Measurements from ENCODE around the gene EPS8L3.

Gene EPS8L3

DNA sequence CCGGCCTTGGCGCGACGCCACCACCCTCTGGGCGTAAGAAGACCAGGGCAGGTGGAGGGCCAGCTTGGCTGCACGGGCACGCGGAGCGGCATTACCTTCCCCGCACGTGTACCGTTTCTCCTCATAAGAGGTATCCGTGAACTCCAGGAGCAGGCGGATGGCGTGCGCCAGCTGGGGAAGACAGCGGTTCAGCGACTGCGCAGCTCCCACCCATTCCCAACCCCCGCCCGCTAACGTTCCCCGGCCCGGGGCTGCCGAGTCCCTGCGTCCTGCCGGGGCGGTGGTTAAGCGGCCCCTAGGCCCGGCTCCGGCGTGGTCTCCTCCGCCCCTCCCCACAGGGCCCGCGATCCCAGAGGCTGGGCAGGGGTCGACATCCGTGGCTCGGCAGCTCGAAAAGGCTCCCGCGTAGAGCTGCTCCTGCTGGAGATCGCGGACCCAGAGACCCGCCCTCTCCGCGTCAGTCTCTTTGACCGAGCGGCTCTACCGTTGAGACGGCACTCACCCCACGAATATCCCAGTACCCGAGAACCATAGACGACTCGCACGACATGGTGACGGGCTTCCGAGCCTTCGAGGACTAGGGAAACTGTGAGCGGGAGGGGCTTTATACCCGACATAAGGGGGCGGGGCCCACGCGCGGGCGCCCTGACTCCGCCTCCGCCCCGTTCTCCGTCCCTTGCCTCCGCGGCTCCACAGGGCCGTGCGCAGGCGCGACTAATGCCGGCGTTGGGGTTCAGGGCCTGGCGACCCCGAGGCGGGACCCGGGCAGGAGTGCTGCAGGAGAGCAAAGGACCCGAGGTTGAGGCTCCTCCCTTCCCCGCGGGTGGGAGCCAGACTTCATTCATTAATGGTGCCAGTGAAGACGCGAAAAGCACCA is 23.7 kb downstream of the EPS8L3 start:
- peak; percentile 69 to 70 for DNase-seq (ENCODE audit: low read depth in 2 of 2)

DNA sequence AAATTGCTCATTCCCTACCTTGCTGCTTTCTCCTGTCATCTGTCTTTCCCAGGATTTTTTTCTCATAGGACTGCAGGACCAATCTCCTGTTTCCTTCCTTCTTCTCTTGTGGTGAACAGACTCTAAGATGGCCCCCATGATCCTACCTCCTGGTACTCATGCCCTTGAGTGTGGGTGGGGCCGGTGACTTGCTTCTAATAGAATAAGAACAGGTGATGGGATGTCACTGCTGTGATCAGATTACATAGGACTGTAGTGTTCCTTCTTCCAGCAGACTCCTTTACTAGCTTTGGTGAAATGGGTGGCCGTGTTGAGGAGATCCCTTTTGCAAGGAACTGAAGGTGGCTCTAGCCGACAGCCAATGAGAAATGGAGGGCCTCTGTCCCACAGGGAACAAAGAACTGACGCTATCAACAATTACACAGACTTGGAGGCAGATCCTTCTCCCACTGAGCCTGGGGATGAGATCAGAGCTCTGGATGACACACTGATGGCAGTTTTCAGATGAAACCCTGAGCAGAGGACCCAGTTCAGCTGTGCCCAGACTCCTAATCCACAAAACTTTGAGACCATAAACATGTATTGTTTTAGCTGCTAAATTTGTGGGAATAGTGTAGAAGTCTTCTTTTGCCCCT is 30.4 kb downstream of the EPS8L3 start:
- DNase-seq (ENCODE audit: low read depth in 2 of 2) = no peak

DNA sequence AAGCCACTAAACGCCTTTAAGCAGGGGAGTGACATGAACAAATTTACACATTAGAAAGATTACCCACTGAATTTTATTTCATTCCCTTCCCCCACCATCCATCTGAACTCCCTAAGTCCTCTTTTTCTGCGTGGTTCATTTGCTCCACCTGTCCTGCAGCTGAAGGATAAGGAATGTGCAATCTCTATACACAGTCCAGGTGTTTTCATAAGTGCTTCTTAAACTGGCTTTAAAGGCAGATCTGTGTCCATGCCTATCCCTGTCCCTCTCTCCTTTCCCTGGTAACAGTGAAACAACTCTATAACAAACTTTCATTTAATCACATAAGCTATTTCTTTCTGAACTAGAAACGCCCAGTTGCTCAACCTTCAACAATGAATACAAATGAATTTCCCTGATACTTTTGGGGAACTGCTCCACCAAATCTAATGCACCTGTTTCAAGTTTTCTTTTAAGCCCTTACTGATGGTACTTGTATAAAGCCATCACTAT is 31.3 kb downstream of the EPS8L3 start:
- no peak for DNase-seq (ENCODE audit: low read depth in 2 of 2)

DNA sequence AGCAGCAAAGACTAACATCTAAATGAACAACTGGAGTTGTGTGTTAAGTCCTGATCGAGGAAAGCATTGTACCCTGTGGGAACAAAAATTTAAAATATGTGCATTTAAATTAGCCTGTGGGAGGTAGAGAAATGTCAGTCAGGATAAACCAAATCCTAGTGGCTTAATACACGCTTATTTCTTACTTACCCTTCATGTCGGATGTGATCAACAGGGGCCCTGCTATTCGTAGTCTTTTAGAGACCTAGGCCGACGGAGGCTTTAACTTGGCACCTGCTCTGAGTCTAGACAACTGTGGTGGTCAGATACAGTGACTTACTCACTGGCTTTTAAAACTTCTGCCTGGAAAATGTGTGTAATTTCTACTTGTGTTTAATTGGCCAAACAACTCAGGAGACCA is 33.1 kb downstream of the EPS8L3 start:
- DNase-seq (ENCODE audit: low read depth in 2 of 2) = no peak

DNA sequence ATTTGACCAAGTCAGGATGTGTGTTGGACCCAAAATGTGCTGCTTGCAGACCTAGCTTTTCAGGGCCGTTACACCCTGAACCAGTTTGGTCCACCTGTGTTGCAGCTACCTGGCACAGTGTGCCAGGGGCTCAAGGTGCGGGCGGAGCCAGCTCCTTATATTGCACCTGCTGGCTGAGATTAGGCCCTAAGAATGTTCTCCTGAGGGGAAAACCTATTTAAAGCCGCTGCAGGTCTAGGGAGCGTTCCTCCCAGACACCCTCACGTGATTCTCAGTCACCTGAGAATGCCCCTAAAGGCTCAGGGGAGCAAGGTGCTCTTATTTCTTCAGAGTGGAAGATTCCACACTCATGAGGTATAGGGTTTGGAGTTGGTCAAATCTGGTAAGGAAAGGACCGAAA is 34.9 kb downstream of the EPS8L3 start:
- no peak for DNase-seq (ENCODE audit: low read depth in 2 of 2)

DNA sequence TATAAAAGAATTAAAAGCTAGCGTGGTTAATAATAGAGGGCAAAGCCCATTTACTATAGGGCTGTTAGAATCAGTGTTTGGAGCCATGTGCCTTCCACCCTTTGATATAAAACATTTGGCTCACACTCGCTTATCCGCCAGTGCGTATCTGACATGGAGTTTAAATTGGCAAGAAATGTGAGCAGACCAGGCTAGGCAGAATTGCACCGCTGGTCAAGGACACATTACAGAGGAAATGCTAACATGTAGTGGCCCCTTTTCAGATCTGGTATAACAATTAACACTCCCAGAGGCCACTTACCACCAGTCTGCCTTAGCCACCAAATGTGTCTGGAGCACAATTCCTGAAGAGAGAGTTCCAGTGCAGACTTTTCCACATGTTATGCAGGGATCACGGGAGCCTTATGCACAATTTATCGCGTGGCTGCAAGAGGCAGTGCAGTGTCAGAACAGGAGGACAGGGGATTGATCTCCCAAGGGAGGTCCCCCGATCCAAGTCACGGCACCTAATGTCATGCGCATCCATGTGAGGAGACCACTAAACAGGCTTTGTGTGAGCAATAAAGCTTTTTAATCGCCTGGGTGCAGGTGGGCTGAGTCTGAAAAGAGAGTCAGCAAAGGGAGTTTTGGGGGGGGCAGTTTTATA is 36.9 kb downstream of the EPS8L3 start:
- DNase-seq (ENCODE audit: low read depth in 2 of 2) = no peak

DNA sequence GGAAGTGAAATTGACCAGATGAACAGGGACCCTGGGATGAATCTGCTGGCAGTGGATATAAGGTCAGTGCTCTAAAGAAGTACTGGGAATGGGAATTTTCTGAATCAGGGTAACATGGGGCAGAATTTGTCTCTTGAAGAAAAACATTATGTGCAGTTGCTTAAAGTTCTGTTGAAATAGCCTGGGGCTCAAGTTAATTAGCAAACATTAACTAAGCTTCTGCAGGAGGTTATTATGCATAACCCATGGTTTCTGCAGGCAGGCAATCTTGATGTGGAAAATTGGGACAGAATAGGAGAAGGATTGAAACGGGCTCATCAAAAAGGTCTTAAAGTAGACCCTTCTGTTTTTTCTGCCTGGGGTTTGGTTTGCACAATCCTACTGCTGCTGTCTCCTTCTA is 37.7 kb downstream of the EPS8L3 start:
- no peak for DNase-seq (ENCODE audit: low read depth in 2 of 2)

DNA sequence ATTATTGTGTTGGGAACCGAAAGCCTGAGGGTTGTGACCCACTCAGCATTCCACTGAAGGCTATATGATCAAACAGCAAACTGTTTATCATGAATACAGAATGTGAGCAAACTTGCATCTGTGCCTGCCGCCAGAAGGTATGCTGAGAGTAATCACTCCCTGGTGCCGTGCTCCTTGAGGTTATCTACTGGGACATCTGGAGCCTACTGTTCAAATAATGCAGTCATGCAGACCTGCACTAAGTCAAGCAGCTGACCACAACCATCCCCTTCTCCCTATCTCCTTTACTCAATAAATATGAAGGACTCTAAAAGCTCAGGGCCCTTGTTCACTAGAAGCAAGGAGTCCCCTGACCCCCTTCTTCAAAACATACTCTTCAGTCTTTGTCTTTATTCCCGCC is 38.2 kb downstream of the EPS8L3 start:
- no peak for DNase-seq (ENCODE audit: low read depth in 2 of 2)

DNA sequence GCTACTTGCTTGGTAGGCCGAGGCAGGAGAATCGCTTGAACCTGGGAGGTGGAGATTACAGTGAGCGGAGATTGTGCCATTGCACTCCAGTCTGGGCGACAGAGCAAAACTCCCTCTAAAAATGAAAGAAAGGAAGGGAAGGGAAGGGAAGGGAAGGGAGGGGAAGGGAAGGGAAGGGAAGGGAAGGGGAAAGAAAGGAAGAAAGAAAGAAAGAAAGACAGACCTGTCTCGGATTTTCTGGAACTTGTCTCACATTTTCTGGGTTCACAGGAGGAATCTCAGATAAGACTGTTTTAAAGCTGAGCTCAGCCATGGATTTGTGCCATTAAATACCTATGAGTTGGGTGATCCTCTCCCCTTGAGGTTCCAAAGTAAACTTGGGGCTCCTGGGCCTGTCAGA is 38.8 kb downstream of the EPS8L3 start:
- DNase-seq (ENCODE audit: low read depth in 2 of 2) = no peak

DNA sequence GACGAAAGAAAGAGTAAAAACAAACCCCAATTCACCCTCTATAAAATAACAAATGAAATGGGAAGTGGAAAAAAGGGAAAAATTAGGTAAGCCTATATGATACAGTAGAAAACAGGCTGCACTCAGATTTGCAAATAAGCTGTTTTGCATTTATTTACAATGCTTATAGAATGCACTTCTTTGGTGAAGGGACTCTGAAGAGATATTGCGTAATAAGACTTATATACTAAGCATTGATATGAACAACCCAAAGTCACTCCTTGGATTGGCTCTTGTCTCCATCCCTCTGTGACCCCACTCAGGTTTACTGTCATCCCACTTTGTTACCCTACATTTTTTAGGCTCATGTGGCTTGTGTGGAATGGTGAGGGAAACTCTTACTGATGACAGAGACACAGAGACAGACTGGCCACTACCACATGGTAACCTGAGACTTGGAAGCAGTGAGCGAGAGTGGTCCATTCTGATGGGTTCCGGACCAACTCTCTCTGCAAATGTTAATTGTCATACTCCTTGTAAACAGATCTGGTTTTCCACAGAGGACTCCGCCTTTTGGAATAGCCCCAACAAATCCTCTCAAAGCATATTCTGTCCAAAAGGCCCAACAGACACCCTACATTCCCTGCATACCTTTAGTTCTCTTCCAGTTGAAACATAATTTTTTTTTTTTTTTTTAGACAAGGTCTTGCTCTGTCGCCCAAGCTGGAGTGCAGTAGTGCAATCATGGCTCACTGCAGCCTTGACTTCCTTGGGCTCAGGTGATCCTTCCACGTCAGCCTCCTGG is 40.6 kb downstream of the EPS8L3 start:
- DNase-seq (ENCODE audit: low read depth in 2 of 2) = no peak

DNA sequence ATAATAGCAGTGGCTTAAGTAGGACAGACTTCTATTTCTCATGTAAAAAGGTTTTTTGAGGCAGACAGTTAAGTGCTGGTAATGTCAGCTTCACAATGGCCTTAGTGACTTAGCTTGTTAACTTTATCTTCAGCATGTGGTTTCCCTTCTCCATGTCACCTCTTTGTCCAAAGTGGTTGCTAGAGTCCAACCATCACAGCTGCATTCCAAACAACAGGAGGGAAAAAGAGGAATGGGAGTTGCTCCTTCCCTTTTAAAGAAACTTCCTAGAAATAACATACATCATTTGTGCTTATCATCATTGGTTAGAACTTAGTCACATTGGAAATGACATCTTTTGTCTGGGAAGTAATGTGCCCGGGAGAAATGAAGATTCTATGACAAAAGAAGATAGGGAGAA is 41.8 kb downstream of the EPS8L3 start:
- no peak for DNase-seq (ENCODE audit: low read depth in 2 of 2)

DNA sequence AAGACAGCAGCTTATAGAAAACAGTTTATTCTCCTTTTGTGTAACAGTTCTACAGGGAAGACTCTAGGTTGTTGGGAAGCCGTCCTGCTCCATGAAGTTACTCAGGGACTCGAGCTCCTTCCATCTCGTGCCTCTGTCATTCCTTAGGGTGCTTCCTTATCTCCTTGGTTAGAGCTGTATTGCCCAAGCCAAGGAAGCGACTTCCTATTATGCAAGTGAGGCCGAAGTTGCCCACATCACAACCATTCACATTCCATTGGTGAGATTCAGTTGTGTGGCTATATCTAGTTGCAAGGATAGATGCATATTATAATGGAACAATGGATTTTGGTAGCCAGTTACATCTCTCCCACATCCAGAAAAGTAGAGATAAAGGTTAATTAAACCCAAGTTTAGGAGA is 42.7 kb downstream of the EPS8L3 start:
- no peak for DNase-seq (ENCODE audit: low read depth in 2 of 2)

DNA sequence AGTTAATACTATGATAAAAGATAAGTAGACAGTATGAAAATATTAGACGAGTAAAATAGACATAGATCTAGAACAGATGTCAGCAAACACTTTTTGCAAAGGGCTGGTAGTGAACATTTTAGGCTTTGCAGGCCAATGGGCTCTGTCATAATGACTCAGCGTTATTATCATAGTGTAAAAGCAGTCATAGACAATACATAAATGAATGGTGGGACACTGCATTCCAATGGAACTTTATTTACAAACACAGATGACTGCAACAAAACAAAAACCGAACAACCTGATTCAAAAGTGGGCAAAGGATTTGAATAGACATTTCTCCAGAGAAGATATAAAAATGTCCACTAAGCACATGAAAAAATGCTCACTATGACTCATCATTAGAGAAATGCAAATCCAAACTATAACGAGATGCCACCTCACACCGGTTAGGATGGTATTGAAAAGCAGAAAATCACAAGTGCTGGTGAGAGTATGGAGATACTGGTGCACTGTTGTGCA is 44.3 kb downstream of the EPS8L3 start:
- DNase-seq (ENCODE audit: low read depth in 2 of 2) = no peak

DNA sequence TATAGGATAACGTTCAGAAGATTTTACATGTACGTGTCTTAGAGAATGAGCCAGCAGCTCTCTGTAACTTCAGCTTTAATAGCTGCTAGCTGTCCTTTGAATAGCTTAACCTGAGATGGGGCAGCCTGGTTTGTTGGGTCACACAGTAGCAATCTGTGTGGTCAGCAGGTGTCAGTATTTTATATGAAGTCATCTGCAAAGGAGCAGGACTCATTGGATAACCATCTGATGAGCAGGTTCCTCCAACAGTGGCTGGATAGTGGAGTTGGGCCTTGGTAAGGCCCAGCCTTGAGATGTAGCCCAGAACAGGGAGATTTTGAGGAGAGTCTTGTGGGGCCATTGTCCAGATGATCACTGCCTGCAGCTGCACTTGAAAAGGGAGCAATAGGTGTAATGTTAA is 45.2 kb downstream of the EPS8L3 start:
- DNase-seq (ENCODE audit: low read depth in 2 of 2) = no peak

DNA sequence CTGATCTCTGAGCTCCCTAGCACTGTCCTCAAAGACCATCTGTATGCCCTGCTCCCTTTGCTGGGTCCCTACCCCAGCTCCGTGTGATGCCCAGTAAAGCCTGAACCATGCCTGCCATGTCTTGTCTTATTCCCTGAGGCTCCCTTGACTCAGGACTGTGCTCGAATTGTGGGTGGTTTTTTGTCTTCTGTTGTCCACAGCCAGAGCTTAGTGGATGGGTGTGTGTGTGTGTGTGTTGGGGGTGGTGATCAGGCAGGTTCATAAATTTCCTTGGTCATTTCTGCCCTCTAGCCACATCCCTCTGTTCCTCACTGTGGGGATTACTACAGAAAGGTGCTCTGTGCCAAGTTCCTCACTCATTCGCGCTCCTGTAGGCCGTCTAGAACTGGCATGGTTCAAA is 46.0 kb downstream of the EPS8L3 start:
- DNase-seq (ENCODE audit: low read depth in 2 of 2) = no peak

DNA sequence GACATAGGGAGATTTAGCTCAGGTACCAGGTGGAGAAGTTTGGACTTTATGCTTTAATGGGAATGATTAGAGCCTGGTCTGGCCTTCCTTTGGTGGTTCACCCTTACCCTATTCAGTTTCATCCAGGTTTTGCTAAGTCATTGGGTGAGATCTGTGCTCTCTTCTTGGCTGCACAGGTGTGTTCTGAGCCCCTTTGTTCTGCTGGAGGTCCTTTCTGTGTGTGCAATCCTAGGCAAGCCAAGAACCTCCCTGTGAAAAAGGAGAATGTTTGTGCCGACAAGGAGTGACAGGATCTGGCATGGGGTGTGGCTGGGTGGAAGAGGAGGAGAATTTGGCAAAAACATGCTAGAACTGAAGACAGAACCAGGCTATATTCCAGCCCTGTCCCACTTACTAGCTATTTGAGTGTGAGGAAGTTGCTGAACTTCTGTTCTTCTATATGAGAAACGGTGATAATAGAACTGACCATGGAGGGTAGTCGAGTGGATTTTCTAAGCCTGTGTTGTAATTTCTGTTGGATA is 47.1 kb downstream of the EPS8L3 start:
- DNase-seq (ENCODE audit: low read depth in 2 of 2) = no peak

DNA sequence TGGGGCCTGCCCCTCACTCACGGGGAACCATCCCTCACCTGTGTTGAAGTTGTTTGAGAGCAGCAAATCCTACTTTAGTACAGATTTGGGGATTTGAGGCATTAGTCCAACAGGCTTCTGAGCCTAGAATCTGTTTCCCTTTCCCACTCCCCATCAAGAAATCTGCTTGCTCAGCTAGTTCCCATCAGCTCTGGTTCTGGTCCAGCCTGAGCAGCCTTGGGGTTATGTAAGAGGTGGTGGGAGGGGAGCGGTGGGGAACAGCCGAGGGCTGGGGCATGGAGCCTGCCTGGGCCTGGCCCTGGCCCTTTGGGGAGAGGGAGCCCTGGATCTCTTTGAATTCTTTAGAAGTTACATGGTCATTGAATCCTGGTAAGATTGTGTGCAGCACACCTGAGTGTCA is 47.6 kb downstream of the EPS8L3 start:
- DNase-seq (ENCODE audit: low read depth in 2 of 2) = no peak

DNA sequence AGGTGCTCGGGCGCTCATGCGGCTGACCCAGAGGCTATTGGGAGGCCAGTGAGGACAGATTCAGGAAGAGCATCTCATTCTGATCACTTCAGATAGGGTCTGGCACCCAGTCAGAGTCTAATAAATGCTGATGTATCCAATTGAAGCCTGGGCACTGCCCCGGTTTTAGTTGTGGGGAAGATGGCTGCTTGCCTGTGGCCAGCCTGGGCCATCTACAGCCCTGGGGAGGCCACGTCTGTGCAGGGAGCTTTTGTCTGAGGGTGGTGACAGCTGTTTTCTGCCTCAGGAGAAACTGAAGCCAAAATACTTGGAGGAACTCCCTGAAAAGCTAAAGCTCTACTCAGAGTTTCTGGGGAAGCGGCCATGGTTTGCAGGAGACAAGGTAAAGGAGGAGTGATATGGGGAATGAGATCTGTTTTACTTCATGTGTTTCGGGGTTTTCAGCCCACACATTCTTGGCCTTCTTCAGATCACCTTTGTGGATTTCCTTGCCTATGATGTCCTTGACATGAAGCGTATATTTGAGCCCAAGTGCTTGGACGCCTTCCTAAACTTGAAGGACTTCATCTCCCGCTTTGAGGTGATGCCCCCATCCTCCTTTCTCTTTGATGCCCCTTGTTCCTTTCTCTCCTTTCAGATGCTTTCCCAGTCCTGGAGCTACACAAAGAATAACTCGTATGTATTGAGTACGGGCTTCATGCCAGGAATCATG is 48.9 kb downstream of the EPS8L3 start:
- no peak for DNase-seq (ENCODE audit: low read depth in 2 of 2)

DNA sequence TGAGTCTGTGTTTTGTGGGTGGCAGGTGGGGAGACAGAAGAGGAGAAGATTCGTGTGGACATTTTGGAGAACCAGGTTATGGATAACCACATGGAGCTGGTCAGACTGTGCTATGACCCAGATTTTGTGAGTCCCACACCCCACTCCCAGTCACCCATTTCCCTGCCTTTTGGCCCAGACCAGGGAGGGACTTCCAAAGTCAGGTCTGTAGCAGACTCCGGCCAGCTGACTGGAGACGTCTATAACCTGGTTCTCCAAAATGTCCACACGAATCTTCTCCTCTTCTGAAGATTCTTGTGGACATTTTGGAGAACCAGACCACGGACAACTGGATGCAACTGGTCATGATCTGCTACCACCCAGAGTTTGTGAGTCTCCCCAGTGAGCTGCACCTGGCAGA is 50.1 kb downstream of the EPS8L3 start:
- DNase-seq (ENCODE audit: low read depth in 2 of 2) = no peak

DNA sequence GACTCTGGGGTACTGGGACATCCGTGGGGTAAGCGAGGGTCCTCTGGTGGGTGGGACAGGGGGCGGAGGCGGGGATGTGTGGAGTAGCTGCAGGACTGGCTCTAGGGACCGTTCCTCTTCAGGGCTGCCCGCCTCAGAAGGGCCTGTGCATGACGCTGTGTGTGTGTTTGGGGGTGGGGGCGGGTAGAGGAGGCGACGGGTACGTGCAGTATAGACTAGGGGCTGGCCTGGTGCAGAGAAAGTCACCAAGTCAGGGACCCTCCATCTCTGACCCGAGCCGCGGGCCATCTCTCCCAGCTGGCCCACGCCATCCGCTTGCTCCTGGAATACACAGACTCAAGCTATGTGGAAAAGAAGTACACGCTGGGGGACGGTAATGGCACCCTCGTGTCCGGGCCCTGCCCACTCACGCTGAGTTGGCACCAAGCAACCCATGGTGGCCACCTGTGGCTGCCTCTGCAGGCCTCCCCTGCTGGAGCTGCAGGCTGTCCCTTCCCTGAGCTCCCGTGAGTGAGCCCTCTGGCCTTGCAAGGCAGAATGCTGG is 51.3 kb downstream of the EPS8L3 start:
- no peak for DNase-seq (ENCODE audit: low read depth in 2 of 2)

Data from stimulated activated CD8-positive, alpha-beta memory T cell treated with anti-CD3 and anti-CD28 coated beads, Interleukin-2, amount 100 ng/mL, for 48 hours (primary cell).